Dermis blood vessel endothelial cell (primary cell): ENCODE data around the gene IFNA4. TPM values are rescaled to one million over a fixed set of nuclear protein-coding genes. Genes with fewer than 3 reads are reported as not detected.
A peak's percentile ranks its signal among the peaks of the same experiment; 100 is the strongest.
"Not testable (repeated sequence)": the region's sequence is repeated elsewhere in the genome, so short reads cannot be mapped to it uniquely, and the experiment has no call there.

ENCODE experiments used
- DNase-seq: peaks from one replicate; pipeline ENCODE4 v3.0.0; 2010
- total RNA-seq: library from RNA; depleted of rRNA; stranded (reverse); fragments of >200 nt; gene quantifications from 2 replicates; pipeline ENCODE4 v1.2.3, GENCODE V29; 2014

The IFNA4 gene
- total RNA-seq = not detected in 2 replicates

- DNase-seq = not testable (repeated sequence)
These were observed at the start of gene IFNA4 for GRCh38 chr9:21187487-21187886. IFNA4 (minus strand) TSS chr9:21187587; CDS start chr9:21187531, 56 bp downstream.

GRCh38 chr9:21236360-21236714 is 49.0 kb upstream of the IFNA4 start:
- not testable (repeated sequence) for DNase-seq

DNA sequence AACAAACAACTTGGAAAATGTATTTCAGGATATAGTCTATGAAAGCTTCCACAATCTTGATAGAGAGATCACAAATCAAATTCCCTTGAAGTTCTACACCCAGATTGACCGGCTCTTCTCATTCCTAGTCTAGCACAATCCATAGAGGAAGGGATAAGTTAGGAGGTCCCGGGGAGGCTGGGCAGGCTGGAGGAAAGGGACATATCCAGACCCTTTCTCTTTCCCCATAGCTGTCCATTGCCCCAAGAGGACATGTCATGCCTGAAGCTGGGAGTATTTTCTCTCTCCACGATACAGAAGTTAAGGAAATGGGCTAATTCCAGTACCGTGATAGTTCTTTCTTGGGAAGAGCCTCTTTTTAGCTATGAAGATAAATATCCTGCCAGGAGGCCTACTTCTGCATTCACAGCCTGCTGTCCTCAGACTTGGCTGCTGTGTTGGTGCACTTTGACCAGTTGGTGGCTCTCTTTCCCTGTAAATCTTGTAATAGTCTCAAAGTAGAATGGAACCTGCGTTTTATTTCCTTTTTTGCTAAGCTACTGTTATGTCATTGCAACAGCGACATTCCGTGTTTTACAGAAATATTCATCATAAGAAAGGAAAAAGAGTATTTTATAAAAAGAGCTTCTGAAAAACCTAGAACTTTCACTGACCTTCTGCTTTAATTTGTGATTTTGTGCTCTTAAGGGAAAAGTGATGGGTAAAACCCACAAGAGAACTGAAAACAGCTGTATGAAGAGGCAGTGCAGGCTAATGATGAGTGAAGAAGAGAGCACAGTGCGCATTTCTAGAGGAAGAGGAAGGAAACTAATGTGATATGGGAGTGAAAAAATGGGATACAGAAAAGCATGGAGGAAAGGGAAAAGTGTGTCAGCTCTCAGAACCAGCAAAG is 48.3 kb upstream of the IFNA4 start:
- peak; percentile 71 for DNase-seq

DNA sequence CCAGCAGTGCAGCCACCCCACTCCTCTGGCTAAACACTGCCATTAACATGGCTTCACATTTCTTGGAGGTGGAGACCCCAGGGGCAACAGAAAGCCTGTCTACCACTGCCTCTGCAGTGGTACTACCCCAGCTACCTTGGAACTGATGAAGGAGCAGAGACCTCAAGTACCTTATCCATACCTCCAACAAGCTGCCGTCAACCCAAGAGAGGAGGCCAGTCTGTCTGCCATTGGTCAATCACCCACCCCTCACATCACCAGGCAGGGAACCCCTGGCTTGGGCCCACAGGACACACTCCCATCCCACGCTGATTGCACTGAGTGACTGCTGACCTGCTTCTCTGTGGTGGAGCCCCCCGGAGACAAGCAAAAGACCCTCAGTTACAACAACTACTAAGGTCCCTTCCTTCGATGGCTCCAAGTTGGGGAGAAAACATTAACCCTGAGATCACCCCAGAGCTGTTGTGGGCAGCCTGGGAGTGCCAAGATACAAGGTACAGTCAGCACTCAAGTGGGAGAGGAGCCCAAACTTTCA is 46.8 kb upstream of the IFNA4 start:
- DNase-seq = no peak

GRCh38 chr9:21233258-21233657 is 45.9 kb upstream of the IFNA4 start:
- DNase-seq = no peak

- DNase-seq = no peak
These were observed 40.7 kb upstream of the IFNA4 start, which contains the start of gene IFNA17 for GRCh38 chr9:21228122-21228521. IFNA17 (minus strand) TSS chr9:21228222; CDS start chr9:21228173, 49 bp downstream.

DNA sequence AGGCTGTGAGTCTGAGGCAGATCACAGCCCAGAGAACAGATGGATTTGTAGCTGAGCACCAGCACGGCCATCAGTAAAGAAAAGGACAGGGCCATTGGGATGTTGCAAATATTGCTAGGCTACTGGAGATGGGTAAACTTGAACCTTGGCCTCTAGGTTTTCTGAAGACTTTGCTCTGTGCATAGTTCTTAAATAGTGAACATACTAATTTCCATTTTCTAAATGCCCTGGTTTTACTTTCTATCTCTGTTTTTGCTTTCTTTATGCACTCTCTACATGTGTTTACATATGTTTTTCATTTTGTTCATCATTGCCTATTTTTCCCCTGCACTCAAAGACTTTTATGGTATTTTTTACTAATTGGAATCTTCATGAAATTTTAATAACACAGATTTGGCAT is 29.8 kb upstream of the IFNA4 start, which contains the start of gene IFNA16:
Gene IFNA16, minus strand, starts transcription at position 101 of the 400 bp plus-strand sequence. Its CDS starts 6 bp downstream, at position 95.
- DNase-seq = not testable (repeated sequence)

GRCh38 chr9:21213411-21214326 is 26.3 kb upstream of the IFNA4 start:
- DNase-seq = peak; percentile 19

DNA sequence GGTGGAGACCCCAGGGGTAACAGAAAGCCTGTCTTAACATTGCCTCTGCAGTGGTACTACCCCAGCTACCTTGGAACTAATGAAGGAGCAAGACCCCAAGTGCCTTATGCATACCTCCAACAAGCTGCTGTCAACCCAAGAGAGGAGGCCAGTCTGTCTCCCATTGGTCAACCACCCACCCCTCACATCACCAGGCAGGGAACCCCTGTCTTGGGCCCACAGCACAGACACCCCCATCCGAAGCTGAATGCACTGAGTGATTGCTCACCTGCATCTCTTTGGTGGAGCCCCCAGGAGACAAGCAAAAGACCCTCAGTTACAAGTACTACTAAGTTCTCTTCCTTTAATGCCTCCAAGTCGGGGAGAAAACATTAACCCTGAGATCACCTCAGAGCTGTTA is 24.8 kb upstream of the IFNA4 start:
- DNase-seq = not testable (repeated sequence)

GRCh38 chr9:21210782-21211181 is 23.4 kb upstream of the IFNA4 start:
- not testable (repeated sequence) for DNase-seq

GRCh38 chr9:21210311-21210710 is 22.9 kb upstream of the IFNA4 start:
- no peak for DNase-seq

GRCh38 chr9:21207043-21207442 is 19.7 kb upstream of the IFNA4 start, which contains the start of gene IFNA10:
IFNA10 (minus strand) TSS chr9:21207143; CDS start chr9:21207097, 46 bp downstream.
- not testable (repeated sequence) for DNase-seq

DNA sequence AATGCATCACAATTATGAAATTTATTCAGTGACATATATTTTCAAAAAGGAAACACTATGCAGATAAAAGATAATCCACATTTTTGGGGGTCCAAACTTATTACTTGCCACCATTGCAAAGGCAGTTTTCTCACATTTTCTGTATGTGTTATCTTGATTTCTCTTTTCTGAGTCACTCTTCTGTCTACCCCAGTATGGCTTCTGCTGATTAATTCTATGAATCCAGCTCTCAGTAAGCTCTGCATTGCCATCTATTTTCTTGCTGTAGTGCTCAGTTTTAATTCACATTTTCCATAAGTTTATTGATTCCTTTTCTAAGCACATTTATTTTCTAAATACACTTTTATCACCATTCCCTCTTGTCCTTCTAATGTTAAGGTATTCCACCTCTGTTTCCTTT is 17.8 kb upstream of the IFNA4 start:
- DNase-seq = no peak

- DNase-seq = not testable (repeated sequence)
These were observed 14.7 kb upstream of the IFNA4 start, which contains the start of gene IFNA7 for GRCh38 chr9:21202105-21202504. IFNA7 (minus strand) TSS chr9:21202205; CDS start chr9:21202165, 40 bp downstream.

- DNase-seq = peak; percentile 21
These were observed 7.7 kb upstream of the IFNA4 start for GRCh38 chr9:21194867-21195776.

- DNase-seq = peak; percentile 19
These were observed 4.3 kb downstream of the IFNA4 start for GRCh38 chr9:21182810-21183736.

- DNase-seq = no peak
These were observed 12.7 kb downstream of the IFNA4 start for GRCh38 chr9:21174671-21175070.

GRCh38 chr9:21172156-21172555 is 15.2 kb downstream of the IFNA4 start:
- DNase-seq = no peak

GRCh38 chr9:21171351-21171750 is 16.0 kb downstream of the IFNA4 start:
- DNase-seq = no peak

DNA sequence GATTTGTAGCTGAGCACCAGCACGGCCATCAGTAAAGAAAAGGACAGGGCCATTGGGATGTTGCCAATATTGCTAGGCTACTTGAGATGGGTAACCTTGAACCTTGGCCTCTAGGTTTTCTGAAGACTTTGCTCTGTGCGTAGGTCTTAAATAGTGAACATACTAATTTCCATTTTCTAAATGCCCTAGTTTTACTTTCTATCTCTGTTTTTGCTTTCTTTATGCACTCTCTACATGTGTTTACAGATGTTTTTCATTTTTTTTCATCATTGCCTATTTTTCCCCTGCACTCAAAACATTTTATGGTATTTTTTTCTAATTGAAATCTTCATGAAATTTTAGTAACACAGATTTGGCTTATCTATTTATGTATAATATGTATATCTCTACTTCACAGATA is 20.8 kb downstream of the IFNA4 start, which contains the start of gene IFNA21:
Gene IFNA21, minus strand, starts transcription at position 101 of the 400 bp plus-strand sequence. Its CDS starts 48 bp downstream, at position 53.
- DNase-seq = not testable (repeated sequence)
